ENCODE data around the gene NPM3.

DNA sequence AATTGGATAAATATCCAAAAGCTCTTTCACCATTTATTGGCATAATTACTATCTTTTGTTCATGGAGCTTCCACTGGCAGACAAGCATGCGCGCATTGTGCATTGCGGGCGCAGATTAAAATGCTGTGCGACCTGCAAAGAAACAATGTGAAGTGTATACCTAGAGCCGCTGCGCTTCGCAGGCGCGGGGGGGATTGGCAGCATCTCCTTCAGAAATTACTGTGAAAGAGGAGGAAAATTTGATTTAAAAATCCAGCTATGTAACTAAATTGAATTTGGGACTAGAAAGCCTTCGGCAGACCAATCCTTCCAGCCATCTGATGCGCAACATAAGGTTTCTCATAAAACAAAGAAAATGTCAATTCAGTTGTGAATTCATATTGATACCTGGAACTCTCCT is 10.3 kb upstream of the NPM3 start:
- TF ChIP-seq, protein P1, sequence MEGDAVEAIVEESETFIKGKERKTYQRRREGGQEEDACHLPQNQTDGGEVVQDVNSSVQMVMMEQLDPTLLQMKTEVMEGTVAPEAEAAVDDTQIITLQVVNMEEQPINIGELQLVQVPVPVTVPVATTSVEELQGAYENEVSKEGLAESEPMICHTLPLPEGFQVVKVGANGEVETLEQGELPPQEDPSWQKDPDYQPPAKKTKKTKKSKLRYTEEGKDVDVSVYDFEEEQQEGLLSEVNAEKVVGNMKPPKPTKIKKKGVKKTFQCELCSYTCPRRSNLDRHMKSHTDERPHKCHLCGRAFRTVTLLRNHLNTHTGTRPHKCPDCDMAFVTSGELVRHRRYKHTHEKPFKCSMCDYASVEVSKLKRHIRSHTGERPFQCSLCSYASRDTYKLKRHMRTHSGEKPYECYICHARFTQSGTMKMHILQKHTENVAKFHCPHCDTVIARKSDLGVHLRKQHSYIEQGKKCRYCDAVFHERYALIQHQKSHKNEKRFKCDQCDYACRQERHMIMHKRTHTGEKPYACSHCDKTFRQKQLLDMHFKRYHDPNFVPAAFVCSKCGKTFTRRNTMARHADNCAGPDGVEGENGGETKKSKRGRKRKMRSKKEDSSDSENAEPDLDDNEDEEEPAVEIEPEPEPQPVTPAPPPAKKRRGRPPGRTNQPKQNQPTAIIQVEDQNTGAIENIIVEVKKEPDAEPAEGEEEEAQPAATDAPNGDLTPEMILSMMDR (IDR thresholded peaks at IDR 0.05 in 4 of 5, conservative IDR thresholded peaks at IDR 0.05 in 1 of 5): no peak
- no peak for TF ChIP-seq POLR2A (IDR thresholded peaks at IDR 0.05)

All from gastrocnemius medialis (tissue), 4 donors.